Loucy (cell line): ENCODE data around the gene RGPD3.

Source experiments
- H2AFZ ChIP-seq: fragments of 200-600 bp; sonication (generic); 2 replicates; pipeline ENCODE4 v1.6.0; 2016; ENCODE audit warnings: antibody characterized with exemption, mild to moderate bottlenecking, low read length, moderate library complexity
- H3F3A ChIP-seq: fragments of 200-600 bp; 2 replicates; pipeline ENCODE4 v1.6.0; 2016; ENCODE audit warnings: antibody characterized with exemption, low read depth, mild to moderate bottlenecking
- H3K27me3 ChIP-seq: fragments of 200-600 bp; sonication (generic); 2 replicates; pipeline ENCODE4 v1.6.1; 2014; ENCODE audit warnings: low read length, mild to moderate bottlenecking; ENCODE audit not compliant: insufficient read depth, poor library complexity, severe bottlenecking
- H3K36me3 ChIP-seq: fragments of 200-600 bp; sonication (generic); 2 replicates; pipeline ENCODE4 v1.6.1; 2016; ENCODE audit warnings: low read length; ENCODE audit not compliant: insufficient read depth
- H3K4me1 ChIP-seq: fragments of 200-600 bp; sonication (generic); 2 replicates; pipeline ENCODE4 v1.5.1; 2014; ENCODE audit warnings: low read length, mild to moderate bottlenecking; ENCODE audit not compliant: insufficient read depth, poor library complexity, severe bottlenecking
- H3K4me2 ChIP-seq: fragments of 200-600 bp; sonication (generic); 2 replicates; pipeline ENCODE4 v1.6.0; 2014; ENCODE audit warnings: antibody characterized with exemption, low read length, low read depth, mild to moderate bottlenecking; ENCODE audit not compliant: poor library complexity, severe bottlenecking
- H3K4me3 ChIP-seq: fragments of 200-600 bp; sonication (generic); 2 replicates; pipeline ENCODE4 v1.5.1; 2014; ENCODE audit warnings: low read length, mild to moderate bottlenecking, mixed read lengths; ENCODE audit not compliant: poor library complexity, severe bottlenecking
- H3K79me2 ChIP-seq: fragments of 200-600 bp; sonication (generic); 2 replicates; pipeline ENCODE4 v1.6.1; 2014; ENCODE audit warnings: low read length; ENCODE audit not compliant: insufficient read depth
- H3K9ac ChIP-seq: fragments of 200-600 bp; sonication (generic); 2 replicates; pipeline ENCODE4 v1.6.0; 2014; ENCODE audit warnings: mild to moderate bottlenecking, low read depth, low read length, moderate library complexity; ENCODE audit not compliant: poor library complexity, severe bottlenecking
- H3K9me2 ChIP-seq: fragments of 200-600 bp; sonication (generic); replicated peaks from 2 replicates; pipeline ENCODE4 v1.6.1; 2016; ENCODE audit warnings: low read depth, low read length, mixed read lengths
- H3K9me3 ChIP-seq: fragments of 200-600 bp; sonication (generic); 2 replicates; pipeline ENCODE4 v1.6.1; 2014; ENCODE audit warnings: mild to moderate bottlenecking, antibody characterized with exemption, low read length, low read depth; ENCODE audit not compliant: insufficient read depth
- H4K20me1 ChIP-seq: fragments of 200-600 bp; sonication (generic); 2 replicates; pipeline ENCODE4 v1.6.0; 2014; ENCODE audit warnings: antibody characterized with exemption, low read length, mild to moderate bottlenecking; ENCODE audit not compliant: insufficient read depth, poor library complexity, severe bottlenecking
- CTCF ChIP-seq: fragments of 200-600 bp; sonication (generic); conservative IDR thresholded peaks from 2 replicates; pipeline ENCODE4 v1.5.1; 2014; ENCODE audit warnings: mild to moderate bottlenecking, antibody characterized with exemption, low read length
- EZH2phosphoT487 ChIP-seq: fragments of 200-600 bp; IDR thresholded peaks from 2 replicates; pipeline ENCODE4 v1.6.1; 2018; ENCODE audit warnings: antibody characterized with exemption, mild to moderate bottlenecking, moderate library complexity, borderline replicate concordance

The RGPD3 gene

GRCh38 chr2:106356291-106356690 lies 111.9 kb downstream of the RGPD3 start:
- no peaks in the 10 kb centered on the region for H3F3A ChIP-seq

GRCh38 chr2:106353676-106354075 lies 114.5 kb downstream of the RGPD3 start:
- H3F3A ChIP-seq = no peaks in the 10 kb centered on the region
- no peaks in the 10 kb centered on the region for H3K36me3 ChIP-seq
- TF ChIP-seq EZH2phosphoT487 = no peak
- no peak for TF ChIP-seq CTCF
- no peak overlapping the region for H3K4me2 ChIP-seq
- H2AFZ ChIP-seq = no peak overlapping the region
- H3K9me3 ChIP-seq = no peaks in the 10 kb centered on the region
- H3K27me3 ChIP-seq = no peaks in the 10 kb centered on the region
- H3K9me2 ChIP-seq = no peaks in the 10 kb centered on the region
- H4K20me1 ChIP-seq = no peaks in the 10 kb centered on the region
- H3K4me1 ChIP-seq = peaks cover 9% of the 10 kb centered on the region
- H3K9ac ChIP-seq = no peak overlapping the region
- no peak overlapping the region for H3K4me3 ChIP-seq
- H3K79me2 ChIP-seq = no peaks in the 10 kb centered on the region

More at GRCh38 chr2:106356291-106356690, 111.9 kb downstream of the RGPD3 start:
- Histone ChIP-seq H3K9me3 (no peaks in the 10 kb centered on the region), H2AFZ (no peak overlapping the region), H3K79me2 (no peaks in the 10 kb centered on the region), H3K36me3 (no peaks in the 10 kb centered on the region), H4K20me1 (no peaks in the 10 kb centered on the region), H3K9ac (no peak overlapping the region), H3K4me1 (peaks cover 9% of the 10 kb centered on the region), H3K4me3 (no peak overlapping the region), H3K4me2 (no peak overlapping the region), H3K9me2 (no peaks in the 10 kb centered on the region), H3K27me3 (no peaks in the 10 kb centered on the region)
- no peak for TF ChIP-seq CTCF

DNA sequence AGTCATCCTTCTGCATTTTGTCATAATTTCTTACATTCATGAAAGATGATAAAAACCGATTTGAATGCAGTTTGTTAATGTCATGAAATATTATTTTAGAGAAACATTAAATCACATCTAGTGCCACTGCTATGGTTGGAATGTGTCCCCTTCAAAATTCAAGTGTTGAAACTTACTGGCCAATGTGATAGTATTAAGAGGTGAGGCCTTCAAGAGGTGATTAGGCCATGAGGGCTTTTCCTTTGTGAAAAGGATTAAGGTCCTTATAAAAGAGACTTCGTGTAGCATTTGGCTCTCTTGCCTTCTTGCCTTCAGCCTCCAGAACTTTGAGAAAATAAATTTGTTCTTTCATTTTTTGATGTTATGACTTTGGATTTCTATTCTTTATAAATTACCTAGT lies 117.2 kb downstream of the RGPD3 start:
- H3K4me2 ChIP-seq = no peak overlapping the region
- no peaks in the 10 kb centered on the region for H3K4me1 ChIP-seq
- H3K27me3 ChIP-seq = no peaks in the 10 kb centered on the region
- H3K9me2 ChIP-seq = no peaks in the 10 kb centered on the region
- no peak overlapping the region for H3K9ac ChIP-seq
- no peaks in the 10 kb centered on the region for H3K36me3 ChIP-seq
- no peaks in the 10 kb centered on the region for H3K79me2 ChIP-seq
- TF ChIP-seq CTCF (no peak), EZH2phosphoT487 (no peak)
- no peak overlapping the region for H3K4me3 ChIP-seq
- H2AFZ ChIP-seq = no peak overlapping the region
- no peaks in the 10 kb centered on the region for H3F3A ChIP-seq
- no peaks in the 10 kb centered on the region for H4K20me1 ChIP-seq
- H3K9me3 ChIP-seq = no peaks in the 10 kb centered on the region
